Lower lobe of right lung (tissue), 2 donors: ENCODE measurements around the gene BAX. TPM values are rescaled to one million over a fixed set of nuclear protein-coding genes. Genes with fewer than 3 reads are reported as not detected.

Experiments used
- ATAC-seq, 2 donors: fragments of 200-7000 bp; cut with Tn5 transposase; one replicate each; pipeline ENCODE4 v1.9.1; 2020 to 2022; ENCODE audit warnings: mild to moderate bottlenecking in 2 of 2, moderate library complexity in 2 of 2
- DNase-seq: peaks from one replicate; pipeline ENCODE4 v3.0.0-alpha.2; 2020
- H3K27ac ChIP-seq: fragments of 200-600 bp; one replicate; pipeline ENCODE4 v1.8.0; 2022
- H3K27me3 ChIP-seq: fragments of 200-600 bp; one replicate; pipeline ENCODE4 v1.8.0; 2022; ENCODE audit warnings: low read depth
- H3K36me3 ChIP-seq: fragments of 200-600 bp; one replicate; pipeline ENCODE4 v1.8.0; 2022; ENCODE audit warnings: mild to moderate bottlenecking
- H3K4me1 ChIP-seq: fragments of 200-600 bp; one replicate; pipeline ENCODE4 v1.8.0; 2022
- H3K4me3 ChIP-seq: fragments of 200-600 bp; one replicate; pipeline ENCODE4 v1.8.0; 2022; ENCODE audit warnings: mild to moderate bottlenecking
- H3K9me3 ChIP-seq: fragments of 200-600 bp; one replicate; pipeline ENCODE4 v1.8.0; 2022
- CTCF ChIP-seq: fragments of 200-600 bp; IDR thresholded peaks from one replicate; pipeline ENCODE4 v1.8.0; 2022; ENCODE audit warnings: antibody characterized with exemption, mild to moderate bottlenecking
- intact Hi-C: fragments of 100-400 bp; cut with DNase I; formaldehyde crosslinking; loops from one replicate; pipeline ENCODE4 v1.11.0; 2022
- microRNA-seq: library from miRNA; unstranded; fragments of <30 nt; microRNA quantifications from one replicate; pipeline ENCODE4 v1.2.0, GENCODE V29; 2020; ENCODE audit warnings: borderline number of aligned reads
- total RNA-seq: library from RNA; stranded (reverse); fragmentation: NEBNext Ultra II Directional; extraction: Animal tissue kit (Norgen Biotek cat#: 25700); gene quantifications from one replicate; pipeline ENCODE4 v1.2.1, GENCODE V29; 2021
- donor health status: DM: no; HTN: yes; CAD: no; lungs with severe emphysema.

The BAX gene
- total RNA-seq, 1 donor from 2014 or later: 142 TPM

GRCh38 chr19:49009828-49010227 lies 55.2 kb downstream of the BAX start:
- ATAC-seq (no peak), DNase-seq (no peak)
- no peak overlapping the region for H3K4me3 ChIP-seq
- no peak overlapping the region for H3K27ac ChIP-seq
- no peaks in the 10 kb centered on the region for H3K4me1 ChIP-seq
- TF ChIP-seq CTCF: no peak
- H3K9me3 ChIP-seq: no peaks in the 10 kb centered on the region
- peaks cover 74% of the 10 kb centered on the region for H3K36me3 ChIP-seq
- no peaks in the 10 kb centered on the region for H3K27me3 ChIP-seq
- intact Hi-C loops: no loop called here

- Histone ChIP-seq H3K4me3 (no peak overlapping the region), H3K36me3 (peaks cover 74% of the 10 kb centered on the region), H3K27me3 (no peaks in the 10 kb centered on the region), H3K9me3 (no peaks in the 10 kb centered on the region), H3K4me1 (no peaks in the 10 kb centered on the region), H3K27ac (no peak overlapping the region)
- TF ChIP-seq CTCF: no peak
- no peak for DNase-seq
- no peak for ATAC-seq
- intact Hi-C loops: no loop called here
Measured at GRCh38 chr19:49010453-49010852, 55.8 kb downstream of the BAX start.

GRCh38 chr19:49011194-49011593 lies 56.5 kb downstream of the BAX start:
- no peak for TF ChIP-seq CTCF
- Histone ChIP-seq H3K4me3 (no peak overlapping the region), H3K27me3 (no peaks in the 10 kb centered on the region), H3K9me3 (no peaks in the 10 kb centered on the region), H3K27ac (no peak overlapping the region), H3K4me1 (no peaks in the 10 kb centered on the region), H3K36me3 (peaks cover 68% of the 10 kb centered on the region)
- intact Hi-C loops: no loop called here
- DNase-seq: no peak
- ATAC-seq: no peak

Small RNA genes within 50 kb of the gene (microRNA-seq; reads per million reads assigned to microRNA genes)
- gene MIR6798: not detected

Other genes with a start within 250 kb of the BAX start
- gene MAMSTR, start 235.2 kb upstream of the BAX start, total RNA-seq: 1.5 TPM
- 33.4 TPM for gene RASIP1, start 214.3 kb upstream of the BAX start, total RNA-seq
- gene IZUMO1, start 208.0 kb upstream of the BAX start, total RNA-seq: 2.9 TPM
- 13.2 TPM for gene FUT1, start 202.2 kb upstream of the BAX start, total RNA-seq
- not detected for gene FGF21, start 199.4 kb upstream of the BAX start, total RNA-seq
- gene BCAT2, start 143.8 kb upstream of the BAX start, total RNA-seq: 60.7 TPM
- 22.7 TPM for gene HSD17B14, start 118.4 kb upstream of the BAX start, total RNA-seq
- gene PLEKHA4, start 86.3 kb upstream of the BAX start, total RNA-seq: 21.2 TPM
- 80.4 TPM for gene PPP1R15A, start 82.5 kb upstream of the BAX start, total RNA-seq
- not detected for gene TULP2, start 56.1 kb upstream of the BAX start, total RNA-seq
- 310 TPM for gene NUCB1, start 54.6 kb upstream of the BAX start, total RNA-seq
- 1.9 TPM for gene DHDH, start 21.2 kb upstream of the BAX start, total RNA-seq
- gene FTL, start 10.4 kb downstream of the BAX start, total RNA-seq: 9,799 TPM
- gene GYS1, start 38.4 kb downstream of the BAX start, total RNA-seq: 24.8 TPM
- gene RUVBL2, start 39.0 kb downstream of the BAX start, total RNA-seq: 45.3 TPM
- not detected for gene LHB, start 62.2 kb downstream of the BAX start, total RNA-seq
- not detected for gene CGB3, start 69.5 kb downstream of the BAX start, total RNA-seq
- gene CGB2, start 77.0 kb downstream of the BAX start, total RNA-seq: not detected
- gene CGB1, start 82.0 kb downstream of the BAX start, total RNA-seq: not detected
- gene CGB5, start 89.0 kb downstream of the BAX start, total RNA-seq: not detected
- not detected for gene CGB8, start 94.2 kb downstream of the BAX start, total RNA-seq
- 0.77 TPM for gene CGB7, start 102.9 kb downstream of the BAX start, total RNA-seq
- 3.1 TPM for gene NTF4, start 109.9 kb downstream of the BAX start, total RNA-seq
- not detected for gene KCNA7, start 117.8 kb downstream of the BAX start, total RNA-seq
- gene SNRNP70, start 130.6 kb downstream of the BAX start, total RNA-seq: 203 TPM
- 10.6 TPM for gene LIN7B, start 159.5 kb downstream of the BAX start, total RNA-seq
- gene C19orf73, start 164.3 kb downstream of the BAX start, total RNA-seq: 1.4 TPM
- 4.3 TPM for gene PPFIA3, start 164.7 kb downstream of the BAX start, total RNA-seq
- 1.8 TPM for gene HRC, start 200.5 kb downstream of the BAX start, total RNA-seq
- gene TRPM4, start 202.9 kb downstream of the BAX start, total RNA-seq: 51.6 TPM